ENCODE results near the gene MRRF.

MRRF gene

GRCh38 chr9:122264360-122265148 is at the start of gene MRRF, which contains the start of gene RBM18:
TSS of gene MRRF (plus strand) at chr9:122264882. CDS start at chr9:122270892, 6,010 bp downstream.
TSS of gene RBM18 (minus strand) at chr9:122264840. CDS start at chr9:122261492, 3,348 bp downstream.
- DNase-seq (ENCODE audit: low read depth in 1 of 2, low spot score in 1 of 2): peak; percentile 72 to 87

- no peak for DNase-seq (ENCODE audit: low read depth in 1 of 2, low spot score in 1 of 2)
Measured at GRCh38 chr9:122215663-122216062, 49.0 kb upstream of the MRRF start.

GRCh38 chr9:122216138-122216797 is 48.4 kb upstream of the MRRF start:
- DNase-seq (ENCODE audit: low read depth in 1 of 2, low spot score in 1 of 2): no peak

- DNase-seq (ENCODE audit: low read depth in 1 of 2, low spot score in 1 of 2): no peak
Measured at GRCh38 chr9:122216798-122217418, 47.8 kb upstream of the MRRF start.

GRCh38 chr9:122217640-122218039 is 47.0 kb upstream of the MRRF start:
- no peak for DNase-seq (ENCODE audit: low read depth in 1 of 2, low spot score in 1 of 2)

GRCh38 chr9:122218071-122218934 is 46.4 kb upstream of the MRRF start:
- no peak for DNase-seq (ENCODE audit: low read depth in 1 of 2, low spot score in 1 of 2)

- DNase-seq (ENCODE audit: low read depth in 1 of 2, low spot score in 1 of 2): no peak
Measured at GRCh38 chr9:122218935-122219855, 45.5 kb upstream of the MRRF start.

- DNase-seq (ENCODE audit: low read depth in 1 of 2, low spot score in 1 of 2): no peak
Measured at GRCh38 chr9:122219856-122220672, 44.6 kb upstream of the MRRF start.

- DNase-seq (ENCODE audit: low read depth in 1 of 2, low spot score in 1 of 2): no peak
Measured at GRCh38 chr9:122220673-122221182, 44.0 kb upstream of the MRRF start.

- DNase-seq (ENCODE audit: low read depth in 1 of 2, low spot score in 1 of 2): no peak
Measured at GRCh38 chr9:122221183-122221811, 43.4 kb upstream of the MRRF start.

GRCh38 chr9:122222791-122223190 is 41.9 kb upstream of the MRRF start:
- no peak for DNase-seq (ENCODE audit: low read depth in 1 of 2, low spot score in 1 of 2)

GRCh38 chr9:122223435-122223834 is 41.2 kb upstream of the MRRF start:
- no peak for DNase-seq (ENCODE audit: low read depth in 1 of 2, low spot score in 1 of 2)

- no peak for DNase-seq (ENCODE audit: low read depth in 1 of 2, low spot score in 1 of 2)
Measured at GRCh38 chr9:122225312-122226141, 39.2 kb upstream of the MRRF start.

GRCh38 chr9:122226142-122226757 is 38.4 kb upstream of the MRRF start:
- DNase-seq (ENCODE audit: low read depth in 1 of 2, low spot score in 1 of 2): no peak

GRCh38 chr9:122226758-122227574 is 37.7 kb upstream of the MRRF start:
- no peak for DNase-seq (ENCODE audit: low read depth in 1 of 2, low spot score in 1 of 2)

- no peak for DNase-seq (ENCODE audit: low read depth in 1 of 2, low spot score in 1 of 2)
Measured at GRCh38 chr9:122227575-122227900, 37.1 kb upstream of the MRRF start.

Data from stimulated activated CD4-positive, alpha-beta T cell treated with anti-CD3 and anti-CD28 coated beads, Interleukin-15, amount 100 ng/mL, for 1 hour (primary cell).